Measurements from ENCODE around the gene MINK1. TPM values are rescaled to one million over a fixed set of nuclear protein-coding genes. Genes with fewer than 3 reads are reported as not detected.

MINK1 gene
- total and polyA plus RNA-seq, 2 of the 13 experiments (the other 11 are each of a cell fraction or from before 2014, with no cell fraction given), result 17.2 to 63.9 TPM

DNA sequence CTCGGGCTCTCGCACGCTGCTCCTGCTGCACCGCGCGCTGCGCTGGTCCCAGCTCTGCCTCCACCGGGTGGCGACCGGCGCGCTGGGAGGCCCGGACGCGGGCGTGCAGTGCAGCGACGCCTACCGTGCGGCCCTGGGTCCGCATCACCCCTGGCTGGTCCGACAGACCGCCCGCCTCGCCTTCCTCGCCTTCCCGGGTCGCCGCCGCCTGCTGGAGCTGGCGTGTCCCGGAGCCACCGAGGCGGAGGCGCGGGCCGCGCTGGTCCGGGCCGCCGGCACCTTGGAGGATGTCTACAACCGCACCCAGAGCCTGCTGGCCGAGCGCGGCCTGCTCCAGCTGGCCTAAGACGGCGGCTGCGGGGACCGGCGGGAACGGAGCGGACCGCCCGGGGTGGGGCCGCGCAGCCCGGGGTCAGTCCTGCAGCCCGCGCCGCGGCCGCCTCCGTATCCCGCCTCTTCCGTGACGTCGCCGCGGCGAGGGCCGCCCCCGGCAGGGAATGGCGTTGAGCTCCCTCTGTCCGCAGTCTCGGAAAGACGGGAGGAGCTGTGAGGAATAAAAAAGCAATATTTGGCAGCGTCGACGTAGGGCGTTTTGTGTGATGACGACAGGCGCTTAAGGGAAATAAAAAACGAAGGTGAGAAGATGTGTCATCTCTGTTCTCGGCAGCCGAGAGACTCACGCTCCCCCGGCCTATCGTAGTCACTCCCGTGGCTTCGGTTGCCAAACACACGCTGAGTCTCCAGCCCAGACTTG lies 43.0 kb upstream of the MINK1 start (continued):
- TF ChIP-seq PRDM10 (CRISPR knock-in tag; IDR thresholded peaks at IDR 0.05; ENCODE audit: low read depth) (no peak), SNAI1 (CRISPR knock-in tag; IDR thresholded peaks at IDR 0.05; ENCODE audit: borderline replicate concordance) (no peak), ZC3H13 (CRISPR knock-in tag; IDR thresholded peaks at IDR 0.05) (peak; percentile 97), ZNF24 (IDR thresholded peaks at IDR 0.05) (no peak), HNRNPUL1 (IDR thresholded peaks at IDR 0.05; ENCODE audit: low read depth, low read length) (peak; percentile 22; the same call in 1 of the 2 replicates), IKZF1 (IDR thresholded peaks at IDR 0.05) (no peak), CHD2 (IDR thresholded peaks at IDR 0.05; ENCODE audit: low read depth, low read length) (no peak), ZNF792 (CRISPR knock-in tag; IDR thresholded peaks at IDR 0.05) (no peak), TSC22D2 (CRISPR knock-in tag; IDR thresholded peaks at IDR 0.05; ENCODE audit: borderline replicate concordance) (no peak), SOX5 (CRISPR knock-in tag; IDR thresholded peaks at IDR 0.05; ENCODE audit: borderline replicate concordance) (0 out of 2 replicates have a peak, but pooled peaks have one; percentile 8), ZNF33B (CRISPR knock-in tag; IDR thresholded peaks at IDR 0.05) (no peak), PLRG1 (conservative IDR thresholded peaks at IDR 0.05) (no peak), POLR2A (IDR thresholded peaks at IDR 0.05; ENCODE audit: insufficient read depth in 1 of 2, low read depth in 2 of 2, low read length in 2 of 2) (peak in 1 of 2 experiments; percentile 67; a peak in 3 of 4 replicates), MAF1 (CRISPR knock-in tag; IDR thresholded peaks at IDR 0.05; ENCODE audit: borderline replicate concordance) (no peak), ZNF335 (CRISPR knock-in tag; IDR thresholded peaks at IDR 0.05) (no peak), PPARG (CRISPR knock-in tag; conservative IDR thresholded peaks at IDR 0.05) (peak; percentile 30; the same call in 1 of the 2 replicates), ZNF768 (CRISPR knock-in tag; IDR thresholded peaks at IDR 0.05) (peak; percentile 52; the same call in 1 of the 2 replicates), TEAD3 (CRISPR knock-in tag; optimal IDR thresholded peaks at IDR 0.05; ENCODE audit: borderline replicate concordance) (peak; percentile 28), NCOA2 (CRISPR knock-in tag; IDR thresholded peaks at IDR 0.05) (no peak), PCBP2 (optimal IDR thresholded peaks at IDR 0.05; ENCODE audit: low read depth, low read length, poor library complexity, severe bottlenecking) (no peak), RBAK (CRISPR knock-in tag; IDR thresholded peaks at IDR 0.05) (no peak), ZSCAN22 (CRISPR knock-in tag; IDR thresholded peaks at IDR 0.05) (no peak), SSRP1 (CRISPR knock-in tag; IDR thresholded peaks at IDR 0.05) (no peak), GATA4 (IDR thresholded peaks at IDR 0.05; ENCODE audit: borderline replicate concordance, low read depth) (no peak)
- TF ChIP-seq, protein P1, sequence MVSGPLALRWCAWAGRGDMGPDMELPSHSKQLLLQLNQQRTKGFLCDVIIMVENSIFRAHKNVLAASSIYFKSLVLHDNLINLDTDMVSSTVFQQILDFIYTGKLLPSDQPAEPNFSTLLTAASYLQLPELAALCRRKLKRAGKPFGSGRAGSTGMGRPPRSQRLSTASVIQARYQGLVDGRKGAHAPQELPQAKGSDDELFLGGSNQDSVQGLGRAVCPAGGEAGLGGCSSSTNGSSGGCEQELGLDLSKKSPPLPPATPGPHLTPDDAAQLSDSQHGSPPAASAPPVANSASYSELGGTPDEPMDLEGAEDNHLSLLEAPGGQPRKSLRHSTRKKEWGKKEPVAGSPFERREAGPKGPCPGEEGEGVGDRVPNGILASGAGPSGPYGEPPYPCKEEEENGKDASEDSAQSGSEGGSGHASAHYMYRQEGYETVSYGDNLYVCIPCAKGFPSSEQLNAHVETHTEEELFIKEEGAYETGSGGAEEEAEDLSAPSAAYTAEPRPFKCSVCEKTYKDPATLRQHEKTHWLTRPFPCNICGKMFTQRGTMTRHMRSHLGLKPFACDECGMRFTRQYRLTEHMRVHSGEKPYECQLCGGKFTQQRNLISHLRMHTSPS (CRISPR knock-in tag; IDR thresholded peaks at IDR 0.05; ENCODE audit: low read depth), result no peak
- TF ChIP-seq, protein P2, sequence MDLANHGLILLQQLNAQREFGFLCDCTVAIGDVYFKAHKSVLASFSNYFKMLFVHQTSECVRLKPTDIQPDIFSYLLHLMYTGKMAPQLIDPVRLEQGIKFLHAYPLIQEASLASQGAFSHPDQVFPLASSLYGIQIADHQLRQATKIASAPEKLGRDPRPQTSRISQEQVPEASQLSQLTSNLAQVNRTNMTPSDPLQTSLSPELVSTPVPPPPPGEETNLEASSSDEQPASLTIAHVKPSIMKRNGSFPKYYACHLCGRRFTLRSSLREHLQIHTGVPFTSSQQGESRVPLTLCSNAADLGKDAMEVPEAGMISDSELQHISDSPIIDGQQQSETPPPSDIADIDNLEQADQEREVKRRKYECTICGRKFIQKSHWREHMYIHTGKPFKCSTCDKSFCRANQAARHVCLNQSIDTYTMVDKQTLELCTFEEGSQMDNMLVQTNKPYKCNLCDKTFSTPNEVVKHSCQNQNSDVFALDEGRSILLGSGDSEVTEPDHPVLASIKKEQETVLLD (CRISPR knock-in tag; IDR thresholded peaks at IDR 0.05; ENCODE audit: low read depth), result peak; percentile 94
